GM18873 (cell line): Measurements from ENCODE around the gene NBDY.
A peak's percentile ranks its signal among the peaks of the same experiment; 100 is the strongest.
"Not testable (repeated sequence)": the region's sequence is repeated elsewhere in the genome, so short reads cannot be mapped to it uniquely, and the experiment has no call there.

ENCODE experiments used
- ATAC-seq: cut with Tn5 transposase; IDR thresholded peaks from one replicate; pipeline ENCODE4 v1.9.1; 2021; ENCODE audit warnings: mild to moderate bottlenecking, moderate library complexity, moderate number of reproducible peaks; ENCODE audit not compliant: unreplicated experiment, low FRiP score

Gene NBDY

GRCh38 chrX:56729152-56729850 lies at the start of gene NBDY:
Gene NBDY, plus strand, starts transcription at chrX:56729243. Its CDS starts 111 bp downstream, at chrX:56729354.
- no peak for ATAC-seq

GRCh38 chrX:56704530-56704929 lies 24.5 kb upstream of the NBDY start:
- ATAC-seq, result not testable (repeated sequence)

- ATAC-seq, result peak; percentile 57
Measured at GRCh38 chrX:56726605-56727004, 2.4 kb upstream of the NBDY start.

GRCh38 chrX:56727531-56727930 lies 1.5 kb upstream of the NBDY start:
- ATAC-seq, result no peak

GRCh38 chrX:56728321-56728720 lies 722 bp upstream of the NBDY start:
- no peak for ATAC-seq

GRCh38 chrX:56728752-56729151 lies 291 bp upstream of the NBDY start:
- no peak for ATAC-seq

- peak; percentile 54 for ATAC-seq
Measured at GRCh38 chrX:56733459-56734046, 4.5 kb downstream of the NBDY start.

GRCh38 chrX:56736219-56736618 lies 7.2 kb downstream of the NBDY start:
- ATAC-seq, result no peak

GRCh38 chrX:56738670-56739069 lies 9.6 kb downstream of the NBDY start:
- ATAC-seq, result no peak

GRCh38 chrX:56744996-56745395 lies 16.0 kb downstream of the NBDY start:
- ATAC-seq, result no peak

- ATAC-seq, result no peak
Measured at GRCh38 chrX:56746996-56747395, 18.0 kb downstream of the NBDY start.

- ATAC-seq, result no peak
Measured at GRCh38 chrX:56751071-56751470, 22.0 kb downstream of the NBDY start.

- no peak for ATAC-seq
Measured at GRCh38 chrX:56757327-56757726, 28.3 kb downstream of the NBDY start.

- no peak for ATAC-seq
Measured at GRCh38 chrX:56758456-56758855, 29.4 kb downstream of the NBDY start.

GRCh38 chrX:56759736-56760409 lies 30.8 kb downstream of the NBDY start:
- no peak for ATAC-seq

- ATAC-seq, result not testable (repeated sequence)
Measured at GRCh38 chrX:56760410-56761124, 31.5 kb downstream of the NBDY start.

- no peak for ATAC-seq
Measured at GRCh38 chrX:56761167-56761566, 32.1 kb downstream of the NBDY start.

- ATAC-seq, result no peak
Measured at GRCh38 chrX:56762220-56762619, 33.2 kb downstream of the NBDY start.

GRCh38 chrX:56762707-56763555 lies 33.9 kb downstream of the NBDY start:
- no peak for ATAC-seq

GRCh38 chrX:56763556-56764152 lies 34.6 kb downstream of the NBDY start:
- ATAC-seq, result no peak
